Renal cortex interstitium (tissue), 11 donors: ENCODE results near the gene HNRNPA2B1. TPM values are rescaled to one million over a fixed set of nuclear protein-coding genes. Genes with fewer than 3 reads are reported as not detected.
A peak's percentile ranks its signal among the peaks of the same experiment; 100 is the strongest.
"Not testable (repeated sequence)": the region's sequence is repeated elsewhere in the genome, so short reads cannot be mapped to it uniquely, and the experiment has no call there.

Source experiments
- DNase-seq, 11 donors: peaks; one replicate each; pipeline ENCODE4 v3.0.0-alpha.2; 2013; ENCODE audit warnings: low read depth in 9 of 11, low spot score in 4 of 11; ENCODE audit errors: extremely low read depth in 1 of 11
- polyA plus RNA-seq, 3 donors: library from polyadenylated mRNA; unstranded; fragments of 120-200 nt; gene quantifications; one replicate each; pipeline ENCODE4 v1.2.1, GENCODE V29; 2013; ENCODE audit not compliant: insufficient read length in 3 of 3

The HNRNPA2B1 gene
- polyA plus RNA-seq, 3 donors, result 1,554 to 1,791 (median 1,582) TPM

- DNase-seq, result no peak
These were observed 44.8 kb downstream of the HNRNPA2B1 start for GRCh38 chr7:26155531-26156375.

GRCh38 chr7:26153823-26154783 is 46.4 kb downstream of the HNRNPA2B1 start:
- no peak for DNase-seq

DNA sequence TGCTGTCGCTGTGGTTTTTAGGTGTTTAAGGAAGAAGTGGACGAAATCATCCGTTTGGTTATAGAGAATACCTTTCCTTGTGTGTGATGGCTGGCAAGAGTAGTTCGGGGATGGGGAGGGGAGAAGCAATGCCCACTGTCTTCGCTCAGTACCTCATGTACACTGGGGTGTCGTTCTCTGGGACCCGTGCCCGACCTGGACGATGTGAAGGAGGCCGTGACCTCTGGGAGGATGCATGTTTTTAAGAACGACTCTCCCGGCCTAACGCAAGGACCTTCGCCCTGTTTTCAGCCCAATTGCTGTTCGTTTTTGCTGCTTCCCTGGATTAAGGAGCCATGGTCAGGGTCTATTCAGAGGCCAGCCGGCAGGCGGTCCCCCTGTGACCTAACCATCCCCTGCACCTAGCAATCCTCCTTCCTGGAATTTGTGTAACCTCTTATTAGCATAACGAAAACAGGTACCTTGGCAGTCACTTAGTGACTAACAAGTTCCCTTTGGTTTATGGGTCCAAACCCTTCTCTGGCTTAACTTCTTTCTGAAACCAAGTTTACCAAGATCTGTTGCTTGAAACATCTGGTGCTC is 47.2 kb downstream of the HNRNPA2B1 start:
- DNase-seq, result no peak

DNA sequence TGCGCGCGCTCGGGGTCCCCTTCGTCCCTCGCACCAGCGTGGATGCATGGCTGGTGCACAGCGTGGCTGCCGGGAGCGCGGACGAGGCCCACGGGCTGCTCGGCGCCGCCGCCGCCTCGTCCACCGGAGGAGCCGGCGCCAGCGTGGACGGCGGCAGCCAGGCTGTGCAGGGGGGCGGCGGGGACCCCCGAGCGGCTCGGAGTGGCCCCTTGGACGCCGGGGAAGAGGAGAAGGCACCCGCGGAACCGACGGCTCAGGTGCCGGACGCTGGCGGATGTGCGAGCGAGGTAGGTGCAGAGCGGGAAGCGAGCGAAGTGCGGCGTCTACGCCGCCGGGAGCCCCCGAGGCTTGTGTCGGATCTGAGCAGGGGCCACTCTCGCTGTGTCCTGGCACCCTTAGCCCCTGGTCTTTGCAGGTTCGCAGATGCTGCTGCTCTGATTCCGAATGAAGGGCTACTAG is 47.7 kb downstream of the HNRNPA2B1 start:
- DNase-seq, result not testable (repeated sequence)

DNA sequence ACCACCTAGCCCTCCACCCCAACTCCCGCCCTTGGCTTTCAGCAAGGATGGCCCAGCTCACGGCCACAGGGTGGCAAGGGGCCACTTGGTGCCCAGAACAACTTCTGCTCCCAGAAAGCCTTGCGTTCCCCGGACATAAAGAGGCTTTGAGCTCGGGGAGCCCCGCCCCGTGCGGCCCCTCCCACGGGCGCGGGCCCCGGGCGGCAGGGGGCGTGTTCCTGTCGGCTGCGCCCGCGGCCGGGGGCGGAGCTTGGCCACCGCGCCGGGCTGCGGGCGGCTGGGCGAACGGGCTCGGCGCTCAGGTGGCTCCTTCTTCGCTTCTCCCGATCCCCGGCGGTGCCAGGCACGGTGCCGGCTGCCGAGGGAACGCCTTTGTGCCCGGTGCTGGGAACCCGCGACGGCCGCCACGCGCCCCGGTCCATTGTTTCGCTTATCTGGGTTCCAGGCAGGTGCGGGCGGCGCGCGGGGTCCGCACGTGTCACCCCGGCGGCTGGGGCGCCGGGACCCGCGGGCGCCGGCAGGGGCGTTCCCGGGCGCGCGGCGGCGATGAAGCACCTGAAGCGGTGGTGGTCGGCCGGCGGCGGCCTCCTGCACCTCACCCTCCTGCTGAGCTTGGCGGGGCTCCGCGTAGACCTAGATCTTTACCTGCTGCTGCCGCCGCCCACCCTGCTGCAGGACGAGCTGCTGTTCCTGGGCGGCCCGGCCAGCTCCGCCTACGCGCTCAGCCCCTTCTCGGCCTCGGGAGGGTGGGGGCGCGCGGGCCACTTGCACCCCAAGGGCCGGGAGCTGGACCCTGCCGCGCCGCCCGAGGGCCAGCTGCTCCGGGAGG is 48.4 kb downstream of the HNRNPA2B1 start, which contains the start of gene NFE2L3:
NFE2L3 (plus strand) TSS at position 246 of the 829 bp plus-strand sequence; CDS start at position 547, 301 bp downstream.
- peak in 7 of 11 donors; percentile 40 to 64 (median 48) for DNase-seq

- DNase-seq, result no peak
These were observed 48.9 kb downstream of the HNRNPA2B1 start for GRCh38 chr7:26151650-26151952.

- no peak for DNase-seq
These were observed 49.5 kb downstream of the HNRNPA2B1 start for GRCh38 chr7:26151096-26151495.

DNA sequence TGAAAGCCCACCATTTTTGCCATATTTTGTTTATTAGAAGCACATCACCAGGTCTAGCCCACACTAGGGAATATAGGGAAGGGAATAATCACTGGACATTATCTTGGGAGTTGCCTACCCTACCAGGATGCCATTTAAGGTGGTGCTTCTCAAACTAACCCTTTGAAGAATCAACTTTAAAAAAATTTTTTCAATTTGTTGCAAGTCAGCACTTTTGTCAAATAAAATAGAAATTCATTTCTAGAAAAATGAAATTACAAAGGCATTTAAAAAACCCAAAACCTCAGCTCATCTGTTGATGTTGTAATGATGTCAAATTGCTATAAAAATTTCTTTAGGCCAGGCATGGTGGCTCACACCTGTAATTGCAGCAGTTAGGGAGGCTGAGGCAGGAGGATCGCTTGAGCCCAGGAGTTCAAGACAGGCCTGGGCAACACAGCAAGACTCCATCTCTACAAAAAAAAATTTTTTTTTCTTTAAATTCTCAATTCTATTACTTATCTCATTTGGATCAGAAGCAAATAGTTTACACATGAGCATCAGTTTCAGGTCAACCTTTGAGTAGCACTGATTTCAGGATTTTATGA is 51.1 kb downstream of the HNRNPA2B1 start:
- no peak for DNase-seq

GRCh38 chr7:26148307-26148700 is 52.2 kb downstream of the HNRNPA2B1 start:
- DNase-seq, result not testable (repeated sequence)

DNA sequence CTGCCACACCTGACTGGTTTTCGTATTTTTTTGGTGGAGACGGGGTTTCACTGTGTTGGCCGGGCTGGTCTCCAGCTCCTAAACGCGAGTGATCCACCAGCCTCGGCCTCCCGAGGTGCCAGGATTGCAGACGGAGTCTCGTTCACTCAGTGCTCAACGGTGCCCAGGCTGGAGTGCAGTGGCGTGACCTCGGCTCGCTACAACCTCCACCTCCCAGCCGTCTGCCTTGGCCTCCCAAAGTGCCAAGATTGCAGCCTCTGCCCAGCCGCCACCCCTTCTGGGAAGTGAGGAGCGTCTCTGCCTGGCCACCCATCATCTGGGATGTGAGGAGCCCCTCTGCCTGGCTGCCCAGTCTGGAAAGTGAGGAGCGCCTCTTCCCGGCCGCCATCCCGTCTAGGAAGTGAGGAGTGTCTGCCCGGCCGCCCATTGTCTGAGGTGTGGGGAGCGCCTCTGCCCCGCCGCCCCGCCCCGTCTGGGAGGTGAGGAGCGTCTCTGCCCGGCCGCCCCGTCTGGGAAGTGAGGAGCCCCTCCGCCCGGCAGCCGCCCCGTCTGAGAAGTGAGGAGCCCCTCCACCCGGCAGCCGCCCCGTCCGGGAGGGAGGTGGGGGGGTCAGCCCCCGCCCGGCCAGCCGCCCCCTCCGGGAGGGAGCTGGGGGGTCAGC is 52.8 kb downstream of the HNRNPA2B1 start:
- not testable (repeated sequence) for DNase-seq

GRCh38 chr7:26147030-26147429 is 53.5 kb downstream of the HNRNPA2B1 start:
- no peak for DNase-seq

DNA sequence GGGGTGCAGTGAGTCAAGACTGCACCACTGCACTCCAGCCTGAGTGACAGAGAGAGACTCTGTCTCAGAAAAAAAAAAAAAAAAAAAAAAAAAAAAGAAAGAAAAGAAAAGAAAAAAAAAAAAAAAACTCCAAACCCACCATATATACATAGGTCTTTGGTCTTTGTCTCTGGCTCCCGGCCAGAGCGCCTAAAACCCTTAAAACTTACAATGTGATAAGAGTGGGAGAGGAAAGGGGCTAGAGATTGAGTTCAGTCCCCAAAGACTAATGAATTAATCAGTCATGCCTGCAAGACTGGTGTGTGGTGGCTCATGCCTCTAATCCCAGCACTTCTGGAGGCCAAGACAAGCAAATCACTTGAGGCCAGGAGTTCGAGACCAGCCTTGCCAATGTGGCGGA is 55.3 kb downstream of the HNRNPA2B1 start:
- DNase-seq, result no peak

- DNase-seq, result no peak
These were observed 56.1 kb downstream of the HNRNPA2B1 start for GRCh38 chr7:26144184-26145080.

GRCh38 chr7:26143298-26144048 is 57.1 kb downstream of the HNRNPA2B1 start:
- DNase-seq, result no peak

DNA sequence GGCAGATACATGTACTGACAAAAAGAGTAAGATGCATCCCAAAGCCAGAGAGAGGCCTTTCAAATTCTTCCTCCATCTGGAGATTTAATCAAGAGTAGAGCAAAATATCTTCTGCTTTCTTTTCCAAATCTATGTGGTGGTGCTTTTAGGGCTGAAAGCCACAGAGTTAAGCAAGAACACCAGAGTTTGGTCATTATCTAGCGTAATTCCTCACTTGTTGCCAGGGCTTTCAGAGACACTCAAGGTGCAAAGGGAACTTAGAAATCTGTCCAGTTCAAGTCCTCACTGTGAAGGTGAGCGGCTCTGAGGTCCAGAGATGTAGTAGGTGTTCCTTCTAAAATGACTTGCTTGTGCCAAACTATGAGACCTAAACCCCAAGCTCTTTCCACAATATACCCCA is 59.5 kb downstream of the HNRNPA2B1 start:
- DNase-seq, result no peak

GRCh38 chr7:26140380-26140779 is 60.2 kb downstream of the HNRNPA2B1 start:
- no peak for DNase-seq
